NCI-H1436 treated with DMSO at 0.1 percent for 48 hours (cell line): ENCODE results near the gene APOM.

Experiments used
- DNase-seq: peaks from one replicate; lab custom pipeline; 2025; lab: John Stamatoyannopoulos, UW

The APOM gene

DNA sequence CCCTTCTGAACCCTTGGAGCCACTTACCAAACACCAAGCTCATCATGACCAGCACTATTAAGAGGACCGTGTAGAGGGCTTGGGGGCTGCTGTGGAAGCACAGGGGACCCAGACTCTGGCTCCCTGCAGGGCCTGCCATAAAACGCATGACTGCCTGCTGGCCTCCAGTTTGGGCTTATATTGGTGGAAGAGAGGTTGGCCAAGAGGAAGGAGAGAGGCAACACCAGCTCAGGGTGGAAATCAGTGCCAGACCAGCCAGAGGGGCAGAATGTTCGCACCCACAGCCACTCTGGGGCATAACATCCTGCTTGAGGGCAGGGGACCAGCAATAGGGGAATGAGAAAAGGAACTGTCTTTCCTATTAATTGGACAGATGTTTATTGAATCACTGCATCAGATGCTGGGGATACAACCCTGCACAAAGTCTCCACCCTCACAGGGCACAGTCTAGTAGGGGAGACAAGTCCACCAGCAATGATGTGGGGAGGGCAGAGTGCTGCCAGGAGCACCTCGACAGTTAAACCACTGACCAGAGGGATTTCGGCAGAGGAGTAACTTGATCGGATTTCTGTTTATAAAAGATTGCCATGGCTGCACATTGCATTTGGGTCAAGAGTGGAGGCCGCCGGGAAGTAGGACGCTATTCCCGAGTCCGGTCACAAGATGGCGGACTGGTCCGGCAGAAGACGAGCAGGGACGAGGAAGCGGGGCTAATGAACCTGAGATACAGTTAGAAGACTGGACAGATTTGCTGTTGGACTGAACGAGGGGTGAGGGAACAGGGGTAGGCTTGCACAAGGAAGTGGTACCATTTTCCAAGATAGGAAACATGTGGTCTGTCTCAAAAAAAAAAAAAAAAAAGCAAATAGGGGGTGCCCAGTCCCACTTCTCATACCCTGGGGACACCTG is 24.8 kb downstream of the APOM start, which contains the start of gene LY6G5C:
Gene LY6G5C, minus strand, starts transcription at position 842 of the 909 bp plus-strand sequence. Its CDS starts 694 bp downstream, at position 148.
- no peak for DNase-seq

DNA sequence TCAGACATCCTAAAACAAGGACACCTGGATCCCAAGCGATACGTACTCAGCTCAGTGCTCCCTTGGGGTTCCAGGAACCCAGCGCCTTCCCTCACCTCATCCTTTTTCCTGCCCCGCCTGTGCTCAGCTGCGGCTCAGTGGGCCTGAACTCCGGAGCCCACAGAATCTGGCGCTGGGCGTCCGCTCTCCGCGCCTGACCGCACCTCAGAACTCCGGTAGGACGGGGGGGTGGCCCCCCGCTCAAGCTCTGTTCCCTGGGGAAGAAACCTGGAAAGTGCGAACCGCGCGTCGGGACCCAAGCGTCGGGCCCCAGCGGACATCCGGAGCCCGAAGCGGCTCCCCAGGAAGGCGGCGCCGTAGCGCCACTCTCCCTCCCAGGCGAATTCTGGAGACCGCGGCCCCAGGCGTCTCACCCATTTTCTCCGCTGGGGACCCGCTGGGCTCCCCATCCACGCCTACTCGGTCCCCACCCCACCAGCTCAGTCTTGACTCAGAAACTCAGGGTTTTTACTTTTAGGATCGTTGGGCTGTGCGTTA is 25.5 kb downstream of the APOM start:
- no peak for DNase-seq

DNA sequence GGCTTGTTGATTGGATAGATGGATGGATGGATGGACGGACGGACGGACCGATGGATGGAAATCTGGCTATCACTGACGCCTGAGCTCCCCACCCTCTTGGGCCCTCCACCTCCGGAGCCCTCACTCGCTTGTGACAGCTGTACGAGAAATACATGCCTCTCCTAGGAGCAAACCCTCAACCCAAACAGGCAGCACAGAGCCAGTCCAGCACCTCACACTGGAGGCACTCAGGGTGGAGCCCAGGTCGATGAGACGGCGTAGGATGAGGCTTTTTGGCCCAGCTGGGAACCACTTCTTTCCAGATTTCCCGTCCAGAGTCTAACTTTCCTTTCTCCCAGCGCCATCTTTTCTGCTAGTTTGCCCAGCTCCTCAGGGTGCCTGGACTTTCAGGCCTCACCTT is 27.9 kb downstream of the APOM start:
- no peak for DNase-seq

DNA sequence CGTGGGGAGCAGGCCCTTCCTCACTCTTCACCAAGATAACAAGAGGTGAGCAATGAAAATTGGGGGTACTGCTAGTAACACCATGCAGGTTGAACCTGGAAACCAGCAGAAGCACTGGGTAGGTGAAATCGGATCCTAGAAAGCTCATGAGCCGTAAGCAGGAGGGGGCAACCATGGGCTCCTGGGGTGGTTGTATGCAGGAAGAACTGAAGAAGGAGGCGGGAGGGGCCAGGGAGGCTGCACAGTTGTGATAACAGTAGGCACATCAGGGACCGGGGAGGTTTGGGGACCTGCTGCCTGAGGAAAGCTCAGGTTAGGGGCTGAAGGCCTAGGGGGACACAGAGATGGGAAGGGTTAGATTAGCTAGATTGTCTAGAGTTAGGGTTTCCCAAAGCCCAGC is 30.8 kb downstream of the APOM start:
- DNase-seq = no peak

DNA sequence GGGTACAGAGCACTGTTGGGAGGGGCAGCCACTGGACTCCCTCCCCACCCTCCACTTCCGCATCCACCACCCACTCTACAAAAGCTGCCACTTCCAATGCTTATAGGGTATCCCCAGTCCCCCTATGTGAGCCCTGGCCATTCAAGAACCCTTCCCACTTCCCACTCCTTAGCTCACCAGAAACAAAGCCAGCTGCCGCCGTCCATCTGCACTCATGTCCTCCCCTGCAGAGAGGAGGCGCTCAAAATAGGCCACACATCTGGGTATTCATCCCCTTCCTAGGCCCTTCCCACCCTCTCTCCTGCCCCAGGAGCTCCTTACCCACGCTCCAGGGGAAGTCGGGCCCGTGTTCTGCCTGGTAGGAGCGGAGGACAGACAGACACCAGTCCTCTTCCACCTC is 31.6 kb downstream of the APOM start:
- no peak for DNase-seq

DNA sequence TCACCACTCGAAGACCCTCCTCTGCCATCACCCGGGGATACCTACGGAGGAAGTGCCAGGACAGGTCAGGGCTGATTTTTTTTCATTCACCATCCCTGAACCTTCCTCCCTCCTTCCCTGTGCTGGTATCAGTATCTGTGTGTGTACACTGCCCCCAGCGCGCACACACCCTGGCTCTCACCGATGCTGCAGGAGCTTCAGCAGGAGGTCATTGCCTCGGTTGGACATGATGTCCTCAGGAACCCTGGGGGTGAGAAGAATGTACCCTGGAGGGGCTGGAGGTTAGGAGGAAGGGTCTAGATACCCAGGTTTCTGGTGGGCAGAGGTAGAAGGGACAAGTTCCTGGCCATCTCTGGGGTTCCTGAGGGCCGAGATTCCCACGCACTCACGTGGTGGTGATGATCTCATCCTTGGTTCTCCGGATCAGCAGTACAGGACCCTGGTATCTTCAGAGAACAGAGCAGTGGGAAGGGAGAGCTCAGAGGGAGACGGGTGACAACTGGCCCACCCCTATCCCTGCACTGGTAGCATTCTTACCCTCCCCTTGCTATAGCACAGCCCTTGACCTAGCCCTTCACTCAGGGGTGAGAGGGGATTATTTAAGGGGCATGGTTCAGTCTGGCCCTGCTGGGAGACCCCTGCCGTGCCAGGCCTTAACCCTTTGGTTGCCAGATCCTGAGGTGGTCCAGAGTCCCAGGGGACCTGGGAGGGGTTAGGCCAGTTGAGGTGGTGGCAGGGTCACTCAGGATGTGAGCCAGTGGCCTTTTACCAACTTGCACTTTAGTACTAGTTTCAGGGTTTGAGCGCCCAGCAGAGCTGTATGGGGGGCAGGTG is 32.4 kb downstream of the APOM start:
- no peak for DNase-seq

DNA sequence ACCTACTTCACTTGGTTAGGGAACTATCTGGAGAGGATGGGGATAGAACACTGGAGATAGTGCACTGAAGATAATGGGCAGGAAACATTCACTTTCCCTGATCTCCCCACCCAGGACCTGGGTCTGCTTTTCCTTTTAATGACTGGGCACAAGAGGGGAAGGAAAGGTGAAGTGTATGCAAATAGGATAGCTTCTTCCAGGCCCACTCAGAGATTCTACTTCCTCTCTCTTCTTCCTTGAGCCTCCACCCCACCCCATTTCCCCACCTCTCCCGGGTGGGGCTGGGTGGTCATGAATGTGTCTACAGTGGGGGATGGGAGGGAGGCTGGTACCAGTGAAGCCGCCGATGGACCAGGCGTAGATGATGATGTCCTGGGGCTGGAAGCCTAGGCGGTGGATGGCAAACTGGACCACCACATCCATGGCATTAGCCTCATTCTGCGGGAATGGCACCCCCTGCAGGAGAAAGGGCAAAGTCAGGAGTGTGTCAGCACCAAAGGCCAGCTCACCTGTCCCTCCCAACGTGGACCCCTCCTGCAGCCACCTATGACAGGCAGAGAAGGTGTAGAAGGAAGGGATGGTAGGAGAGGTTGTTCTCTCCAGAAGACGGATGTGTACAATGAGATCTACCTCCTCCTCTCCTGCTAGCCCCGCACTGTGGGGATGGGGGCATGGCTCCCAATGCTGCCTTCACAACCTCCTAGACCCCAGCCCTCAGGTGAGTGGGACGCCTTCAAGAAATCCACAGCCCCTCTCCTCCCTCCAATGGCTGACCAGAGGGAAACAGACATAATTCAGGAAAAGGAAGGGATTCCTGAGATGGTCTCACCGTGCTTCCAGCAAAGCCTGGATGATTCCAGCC is 33.8 kb downstream of the APOM start:
- no peak for DNase-seq

DNA sequence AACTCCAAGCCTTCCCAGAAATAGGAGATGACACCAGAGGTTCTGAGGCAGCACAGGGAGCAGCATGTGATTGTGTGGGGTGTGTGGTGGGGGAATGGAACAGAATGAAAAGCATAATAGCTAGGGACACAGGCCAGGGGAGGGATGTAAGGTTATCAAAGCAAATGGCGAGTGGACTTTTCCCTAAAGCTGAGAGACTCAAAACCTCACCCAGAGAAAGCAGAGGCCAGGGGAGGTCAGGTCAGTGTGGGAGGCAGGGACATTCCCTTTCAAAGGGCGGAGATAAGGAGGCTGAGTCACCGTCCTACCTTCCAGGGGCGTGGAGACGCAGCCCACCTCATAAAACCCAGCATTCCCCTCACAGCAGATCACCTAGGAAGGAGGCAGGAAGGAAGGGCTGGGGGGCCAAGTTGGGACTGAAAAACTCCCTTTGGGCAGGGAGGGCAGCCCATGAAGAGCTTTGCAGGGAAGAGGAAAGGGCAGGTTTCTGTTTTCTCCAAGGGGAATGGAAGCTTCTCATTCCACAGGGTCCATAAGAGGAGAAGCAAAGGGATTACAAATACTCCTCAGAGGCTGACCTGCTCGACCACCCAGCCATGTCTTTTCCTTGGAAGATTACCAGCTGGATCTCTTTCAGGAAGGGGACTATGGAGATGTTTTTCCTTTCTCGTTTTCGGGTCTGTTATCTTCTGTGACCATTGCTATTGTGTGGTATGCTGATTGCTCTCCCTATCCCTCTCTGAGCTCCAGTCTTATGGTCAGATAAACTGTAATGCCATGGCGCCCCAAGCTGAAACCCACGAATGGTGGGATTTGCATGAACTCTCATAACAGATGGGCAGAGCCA is 34.8 kb downstream of the APOM start:
- no peak for DNase-seq

DNA sequence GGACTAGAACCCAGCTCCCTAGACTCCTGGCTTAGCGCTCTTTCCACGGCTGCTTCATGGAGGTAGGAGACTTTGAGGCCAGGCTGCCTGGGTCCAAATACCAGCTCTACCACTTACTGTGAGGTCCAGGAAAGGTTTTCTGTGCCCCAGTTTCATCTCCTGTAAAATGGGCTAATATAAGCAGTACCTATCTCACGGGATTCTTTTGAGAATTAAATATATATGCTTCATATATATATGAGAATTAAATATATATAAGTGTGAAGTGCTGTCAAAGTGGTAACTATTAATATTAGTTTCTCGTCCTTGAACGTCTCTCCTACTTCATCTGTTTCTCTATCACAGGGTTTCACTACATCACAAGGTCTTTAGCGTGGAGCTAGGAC is 35.4 kb downstream of the APOM start:
- no peak for DNase-seq

DNA sequence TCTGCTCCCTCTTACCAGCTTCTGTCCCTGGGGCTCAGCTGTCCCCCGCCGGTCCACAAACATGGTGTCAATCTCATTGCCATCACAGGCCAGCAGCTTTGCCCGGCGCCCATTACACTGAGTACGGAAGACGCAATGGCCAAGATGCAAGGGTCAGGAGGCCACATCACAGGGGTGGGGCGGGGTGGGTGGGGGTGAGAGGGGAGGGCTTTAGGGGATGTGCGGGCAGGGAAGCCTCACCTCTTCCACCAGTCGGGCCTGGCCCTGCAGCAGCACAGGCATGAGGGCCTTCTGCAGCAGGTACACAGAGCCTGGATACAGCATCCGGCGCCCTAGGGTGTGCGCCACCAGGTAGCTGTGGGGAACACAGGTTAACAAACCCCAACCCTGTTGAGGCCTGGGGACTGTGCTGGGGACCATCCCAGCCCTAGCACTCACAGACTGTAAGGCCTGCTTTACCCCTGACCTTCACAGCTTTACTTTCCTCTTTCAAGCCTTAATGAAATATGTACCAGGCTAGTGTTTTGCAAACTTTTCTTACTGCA is 35.9 kb downstream of the APOM start:
- no peak for DNase-seq

DNA sequence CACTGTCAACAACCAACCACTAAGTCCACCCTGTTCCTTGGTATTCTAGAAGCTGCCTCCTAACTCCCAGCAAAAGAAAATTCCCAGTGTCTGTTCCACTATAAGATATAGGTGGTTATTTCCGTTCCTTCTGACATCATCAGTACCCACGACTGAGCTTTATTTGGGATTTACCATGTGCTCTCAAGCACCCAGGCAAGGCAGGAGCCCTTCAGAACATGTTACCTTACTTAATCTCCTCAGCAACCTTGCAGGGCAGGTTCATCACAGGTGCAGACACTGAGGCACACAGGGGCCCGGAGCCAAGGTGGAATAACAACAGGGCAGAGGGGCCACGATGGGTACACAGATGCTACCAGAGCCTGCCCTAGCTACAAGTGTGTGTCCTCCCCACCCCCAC is 36.7 kb downstream of the APOM start:
- no peak for DNase-seq

DNA sequence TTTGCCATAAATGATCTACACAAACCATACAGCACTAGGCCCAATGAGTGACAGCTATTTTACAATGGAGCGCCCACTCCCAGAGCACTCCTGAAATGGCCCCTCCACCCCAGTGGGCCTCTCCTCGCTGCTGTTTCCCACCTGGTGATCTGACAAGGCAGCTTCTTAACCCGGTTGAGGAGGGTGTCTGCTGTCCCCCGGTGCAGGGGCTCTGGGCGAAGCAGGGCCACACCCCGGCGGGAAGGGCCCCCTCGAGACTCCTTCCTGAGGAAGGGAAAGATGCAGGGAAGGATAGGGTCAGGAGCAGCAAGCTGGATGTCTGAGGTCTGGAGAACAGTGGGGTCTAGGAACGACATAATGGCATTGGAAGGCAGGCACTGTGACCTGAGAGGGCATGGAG is 37.2 kb downstream of the APOM start:
- DNase-seq = no peak

DNA sequence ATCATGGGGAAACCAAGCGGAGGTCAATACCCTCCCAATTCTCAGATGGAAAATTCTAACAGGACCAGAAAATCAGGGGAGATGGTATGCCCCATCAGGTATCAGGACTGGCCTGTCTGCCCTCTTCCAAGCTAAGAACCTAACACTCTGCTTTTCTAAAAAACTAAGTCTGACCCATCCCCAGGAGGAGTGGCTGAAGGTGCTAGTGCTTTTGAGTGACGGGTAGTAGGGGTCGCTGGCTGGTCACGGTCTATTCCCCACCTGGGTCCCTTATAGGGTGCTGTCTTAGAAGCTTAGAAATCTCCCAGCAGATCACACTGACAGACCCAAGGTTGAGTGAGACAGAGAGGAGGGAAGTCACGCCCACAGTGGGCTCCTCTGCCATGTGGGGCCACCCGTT is 37.8 kb downstream of the APOM start:
- no peak for DNase-seq

DNA sequence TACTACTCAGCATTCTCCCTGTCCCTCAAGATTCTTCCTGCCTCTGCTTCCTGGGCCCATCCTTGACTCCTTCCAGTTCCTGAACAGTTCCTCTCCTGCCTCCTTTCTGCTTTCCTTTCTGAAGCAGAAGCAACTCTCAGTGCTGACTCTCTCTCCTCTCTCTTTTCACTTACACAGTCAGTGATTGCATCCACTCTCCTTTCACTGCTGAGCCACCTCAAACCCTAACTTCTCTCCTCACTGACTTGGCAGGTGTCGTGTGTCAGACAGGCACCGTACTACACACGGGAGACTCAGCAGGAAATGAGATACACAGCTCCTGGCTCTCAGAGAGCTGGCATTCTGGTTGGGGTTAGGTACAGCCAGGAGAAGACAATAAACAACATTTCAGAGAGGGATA is 41.9 kb downstream of the APOM start:
- DNase-seq = no peak

DNA sequence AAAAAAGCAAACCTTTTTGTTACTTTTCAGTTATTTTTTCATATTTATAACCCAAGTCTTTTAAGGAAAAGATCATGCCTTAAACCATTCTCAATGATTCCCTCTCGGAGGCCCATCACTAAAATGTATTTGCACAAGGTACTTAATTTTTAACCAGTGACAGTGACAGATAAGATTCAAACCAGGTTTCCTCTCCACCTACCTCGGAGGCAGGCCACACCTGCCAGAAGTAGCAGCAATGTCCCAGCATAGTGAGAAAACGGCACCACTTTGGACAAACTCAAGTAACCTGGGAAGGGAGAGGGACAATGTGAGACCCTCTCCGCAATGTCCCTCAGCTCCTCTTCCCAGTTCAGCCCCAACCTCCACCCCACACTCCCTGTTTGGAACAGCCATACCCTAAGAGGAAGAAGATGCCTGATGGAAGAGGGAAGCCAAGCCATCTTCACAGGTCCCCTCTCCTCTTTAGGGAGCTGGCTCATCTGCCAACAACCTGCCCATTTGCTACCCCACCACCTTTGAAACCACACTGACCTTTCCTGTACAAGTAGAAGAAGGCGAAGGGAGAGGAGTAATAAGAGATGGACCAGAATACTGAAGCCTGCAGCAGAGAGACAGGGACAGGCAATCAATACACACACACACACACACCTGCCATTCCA is 45.2 kb downstream of the APOM start:
- DNase-seq = no peak

DNA sequence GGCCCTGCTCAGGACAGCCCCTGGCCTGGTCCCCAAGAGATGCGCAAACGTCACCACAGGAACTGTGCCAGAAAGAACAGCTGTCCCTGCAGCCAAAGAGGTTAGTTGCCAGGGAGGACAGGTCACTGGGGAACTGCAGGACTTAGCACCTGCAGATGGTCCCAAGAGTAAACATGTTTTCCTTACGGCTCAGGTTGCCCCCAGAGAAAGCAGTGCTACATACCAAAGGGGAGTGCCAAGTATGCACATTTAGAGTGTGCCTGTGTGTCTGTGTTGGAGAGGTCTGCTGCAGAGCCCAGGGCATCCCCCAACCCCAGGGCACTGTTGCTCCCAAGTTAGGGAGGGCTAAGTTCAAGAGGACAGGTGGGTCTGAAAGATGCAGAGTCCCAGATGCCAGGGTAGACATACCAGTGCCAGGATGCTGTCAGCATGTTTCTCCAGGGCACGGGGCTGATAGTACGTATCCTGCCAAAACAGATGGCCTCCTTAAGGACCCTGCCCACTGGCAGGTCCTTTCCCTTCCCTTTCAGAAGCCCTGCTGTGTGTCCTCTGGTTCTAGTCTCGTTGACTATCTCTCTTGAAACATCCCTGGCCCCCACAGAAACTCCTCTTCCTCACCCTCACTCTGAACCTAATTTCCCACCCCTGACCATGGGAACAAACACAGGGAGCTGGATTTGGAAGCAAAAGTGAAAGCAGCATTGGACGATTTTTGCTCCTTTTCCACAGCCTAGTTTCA is 46.1 kb downstream of the APOM start:
- DNase-seq = peak; percentile 14

DNA sequence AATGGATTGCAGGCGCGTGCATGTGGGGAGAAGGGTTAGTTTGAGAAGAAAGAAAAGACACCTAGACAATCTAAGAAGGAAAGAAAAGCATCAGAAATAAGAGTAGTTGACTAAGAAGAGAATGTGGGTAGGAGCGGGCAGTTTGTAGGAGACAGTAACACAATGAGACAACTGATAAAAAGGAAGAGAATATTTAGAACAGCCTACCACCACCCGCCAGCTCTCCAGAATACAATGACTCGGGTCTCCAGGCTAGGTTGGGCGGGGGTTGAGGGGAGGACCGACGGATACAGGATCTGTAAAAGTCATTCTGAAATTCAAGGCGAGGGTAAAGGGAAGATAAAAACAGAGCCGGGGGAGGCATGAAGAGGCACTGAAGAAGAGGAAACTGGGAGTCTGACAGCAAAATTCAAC is 46.7 kb downstream of the APOM start:
- DNase-seq = no peak

DNA sequence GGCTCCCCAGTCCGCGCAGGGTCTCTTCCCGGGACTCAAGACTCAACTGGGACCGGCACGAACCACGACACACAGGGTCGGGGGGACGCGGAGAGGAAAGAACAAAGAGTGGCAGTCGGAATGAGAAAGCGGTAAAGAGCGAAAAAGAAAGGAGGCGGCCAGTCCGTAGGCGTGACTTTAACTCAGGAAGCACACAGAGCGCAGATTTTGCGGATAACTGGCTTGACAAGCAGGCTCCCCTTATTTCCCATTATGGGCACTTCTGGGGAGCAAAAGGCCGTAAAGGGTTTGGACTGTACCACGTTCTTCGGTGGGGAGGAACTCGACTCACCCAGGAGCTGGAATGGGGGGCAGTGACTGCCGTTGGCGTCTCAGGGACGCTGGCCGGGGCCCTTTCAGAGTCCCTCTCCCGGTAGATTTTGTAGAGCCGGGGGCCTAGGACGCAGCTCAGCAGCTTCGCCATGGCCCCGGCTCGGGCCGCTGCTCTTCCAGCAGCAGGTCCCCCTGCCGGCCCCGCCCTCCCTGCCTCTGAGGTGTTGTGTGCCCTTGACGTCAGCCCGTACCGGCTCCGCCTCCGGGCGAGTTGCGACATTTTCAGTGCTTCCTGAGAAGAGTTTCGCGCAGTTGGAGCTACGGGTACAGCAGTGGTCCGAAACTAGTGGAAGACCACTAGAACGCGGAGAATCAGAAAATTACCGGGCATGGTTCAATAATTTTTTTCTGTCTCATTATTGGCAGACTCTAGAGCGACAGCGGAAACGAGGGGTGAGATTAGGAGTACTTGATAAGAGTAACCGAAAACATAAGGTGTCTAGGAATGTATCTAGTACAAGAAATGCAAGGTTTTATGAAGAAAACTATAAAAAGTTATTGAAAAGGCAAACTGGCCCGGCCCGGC is 47.4 kb downstream of the APOM start, which contains the start of gene ABHD16A:
Gene ABHD16A, minus strand, starts transcription at position 506 of the 898 bp plus-strand sequence. Its CDS starts 43 bp downstream, at position 463.
- DNase-seq = peak; percentile 68
